NCI-H2227 treated with DMSO at 0.1 percent for 48 hours (cell line): ENCODE data around the gene ELF2.
A peak's percentile ranks its signal among the peaks of the same experiment; 100 is the strongest.
"Not testable (repeated sequence)": the region's sequence is repeated elsewhere in the genome, so short reads cannot be mapped to it uniquely, and the experiment has no call there.

Experiments used
- DNase-seq: peaks from one replicate; lab custom pipeline; 2025; lab: John Stamatoyannopoulos, UW

ELF2 gene

DNA sequence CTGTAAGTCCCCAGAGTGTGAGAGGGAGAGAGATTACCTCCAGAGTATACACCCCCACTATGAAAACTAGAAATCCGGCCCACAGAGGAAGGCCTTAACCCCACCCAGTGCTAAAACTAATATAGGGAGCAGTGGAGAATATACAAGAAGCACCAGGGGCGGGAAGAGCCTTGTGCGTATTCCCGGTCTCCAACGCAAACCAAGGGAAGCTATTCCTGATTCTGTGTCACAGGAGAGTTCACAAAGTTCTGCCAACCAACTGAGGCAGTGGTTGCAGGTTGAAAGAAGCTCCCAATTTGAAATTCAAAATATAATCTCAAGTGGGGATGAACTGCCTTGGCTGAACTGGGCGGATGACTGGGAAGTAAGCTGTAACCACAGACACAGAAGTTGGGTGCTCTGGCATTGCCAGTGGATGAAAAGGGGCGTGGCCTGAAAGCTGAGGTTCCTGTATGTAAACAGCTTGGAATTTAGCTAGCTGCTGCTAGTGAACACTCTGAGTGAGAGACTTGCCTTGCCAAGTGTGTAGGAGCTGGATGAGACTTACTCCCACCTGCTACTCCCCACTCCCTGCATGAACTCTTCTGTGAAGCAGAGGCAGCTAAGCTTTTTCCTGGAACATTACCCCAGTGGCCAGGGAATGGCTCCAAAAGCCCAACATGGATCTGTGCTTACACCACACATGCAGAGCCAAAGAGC is 32.7 kb downstream of the ELF2 start:
- no peak for DNase-seq

- DNase-seq, result no peak
Measured at GRCh38 chr4:139142980-139143379, 34.0 kb downstream of the ELF2 start.

GRCh38 chr4:139142087-139142486 is 34.9 kb downstream of the ELF2 start:
- no peak for DNase-seq

GRCh38 chr4:139137763-139138162 is 39.3 kb downstream of the ELF2 start:
- no peak for DNase-seq

- DNase-seq, result no peak
Measured at GRCh38 chr4:139134403-139134802, 42.6 kb downstream of the ELF2 start.

DNA sequence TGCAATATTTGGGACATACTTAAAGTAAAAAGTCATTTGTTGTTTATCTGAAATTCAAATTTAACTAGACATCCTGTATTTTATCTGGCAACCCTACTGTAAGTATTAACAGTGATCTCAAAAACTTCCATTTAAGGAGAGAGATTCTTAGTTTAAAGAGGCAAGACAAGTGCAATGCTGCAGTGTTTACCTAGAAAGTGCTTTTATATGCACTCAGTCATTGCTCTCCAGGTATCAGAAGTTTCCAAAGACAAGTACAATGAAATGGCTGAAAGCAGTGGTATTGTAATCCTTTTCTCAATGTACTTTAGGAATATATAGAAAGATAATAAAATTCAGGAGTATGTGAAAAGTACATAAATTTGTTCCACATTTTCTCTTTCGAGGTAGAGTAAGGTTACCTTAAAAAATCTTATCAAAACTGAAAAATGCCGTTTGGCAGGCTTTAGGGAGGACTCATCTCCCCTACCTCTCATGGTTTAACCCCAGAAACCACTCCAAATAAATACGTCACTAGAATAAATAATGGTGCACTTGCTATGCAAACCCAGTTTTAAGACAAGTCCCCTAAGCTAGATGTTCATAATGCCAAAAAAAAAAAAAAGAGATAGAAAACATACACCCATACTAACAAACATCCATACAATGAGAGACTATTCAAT is 45.7 kb downstream of the ELF2 start:
- DNase-seq, result no peak

DNA sequence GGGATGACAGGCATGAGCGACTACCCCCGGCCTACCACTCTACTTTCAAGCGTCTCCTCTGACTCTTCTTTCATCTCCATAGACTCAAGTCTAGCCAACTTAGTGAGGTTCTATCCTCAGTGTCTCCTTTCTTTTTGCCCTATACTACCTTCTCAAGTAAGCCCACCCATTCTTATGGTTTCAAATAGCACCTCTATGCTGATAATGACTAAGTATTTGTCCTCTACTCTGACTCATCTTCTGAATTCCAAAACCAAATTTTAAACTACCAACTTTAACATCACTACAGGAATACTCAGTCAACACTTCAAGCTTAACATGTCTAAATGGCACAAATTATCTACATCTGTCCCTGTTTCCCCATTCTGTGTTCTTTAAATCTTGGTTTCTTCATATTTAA is 47.8 kb downstream of the ELF2 start:
- no peak for DNase-seq

DNA sequence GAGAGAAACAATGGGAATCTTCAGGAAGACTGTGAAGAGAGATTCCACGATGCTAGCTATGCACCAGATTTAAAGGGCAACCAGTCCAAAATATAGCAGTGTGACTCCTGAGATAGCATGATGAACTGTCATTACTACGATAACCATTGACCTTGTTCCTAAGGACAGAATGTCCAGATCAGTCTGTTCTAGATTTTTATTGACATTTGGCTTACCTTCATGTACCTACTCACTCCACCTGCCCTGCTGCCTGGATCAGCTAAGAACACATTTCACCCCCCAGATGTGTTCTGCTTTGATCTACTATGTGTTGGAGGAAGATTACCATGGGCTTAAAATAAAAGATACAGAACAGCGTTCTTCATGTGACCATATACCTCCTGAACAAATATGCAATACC is 50.1 kb downstream of the ELF2 start:
- DNase-seq, result no peak

- DNase-seq, result no peak
Measured at GRCh38 chr4:139123910-139124309, 53.1 kb downstream of the ELF2 start.

- no peak for DNase-seq
Measured at GRCh38 chr4:139118365-139118764, 58.7 kb downstream of the ELF2 start.

GRCh38 chr4:139115226-139115625 is 61.8 kb downstream of the ELF2 start:
- no peak for DNase-seq

- DNase-seq, result not testable (repeated sequence)
Measured at GRCh38 chr4:139114795-139115194, 62.2 kb downstream of the ELF2 start.

- DNase-seq, result no peak
Measured at GRCh38 chr4:139112650-139113049, 64.4 kb downstream of the ELF2 start.

GRCh38 chr4:139108567-139109128 is 68.4 kb downstream of the ELF2 start:
- DNase-seq, result no peak

DNA sequence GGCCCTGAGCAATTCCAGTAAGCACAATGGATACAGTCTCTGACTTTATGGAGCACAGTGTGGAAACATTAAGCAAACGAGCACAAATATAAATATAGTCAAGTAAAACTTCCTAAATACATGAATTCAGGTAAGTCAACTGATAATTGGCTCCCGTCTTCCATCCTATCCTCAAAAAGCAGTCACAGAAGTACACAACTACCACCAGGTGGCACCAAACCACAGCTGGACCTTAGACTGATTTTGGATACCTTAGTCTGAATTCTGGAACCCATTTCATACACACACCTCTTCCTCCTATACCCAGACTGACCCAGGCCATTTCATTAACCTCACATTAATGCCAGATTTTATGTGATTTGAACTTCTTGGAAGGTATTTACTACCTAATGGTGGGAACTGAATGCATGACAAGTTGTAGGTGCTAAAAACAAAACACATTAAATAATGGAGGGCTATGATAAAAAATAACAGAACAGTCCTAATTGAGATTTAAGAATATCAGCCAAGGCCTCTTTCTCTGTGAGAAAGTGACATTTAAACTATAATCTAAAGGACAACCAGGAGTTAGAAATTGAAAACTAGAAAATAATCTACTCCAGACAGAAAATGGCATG is 77.5 kb downstream of the ELF2 start:
- DNase-seq, result peak; percentile 54

GRCh38 chr4:139092271-139092670 is 84.7 kb downstream of the ELF2 start:
- no peak for DNase-seq

- no peak for DNase-seq
Measured at GRCh38 chr4:139085141-139085540, 91.9 kb downstream of the ELF2 start.

DNA sequence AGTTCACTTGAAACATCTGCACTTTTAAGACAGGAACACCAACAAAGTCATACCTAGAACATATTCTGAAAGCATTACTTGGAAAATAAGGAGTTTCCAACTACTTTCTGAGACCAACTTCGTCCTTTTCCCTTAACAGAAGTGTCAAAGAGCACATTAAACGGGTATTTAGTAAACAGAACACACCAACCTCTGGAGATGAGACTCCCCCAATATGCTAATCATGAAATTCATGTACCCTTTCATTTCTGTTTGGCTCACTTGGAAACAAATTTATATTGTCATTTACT is 92.3 kb downstream of the ELF2 start:
- no peak for DNase-seq

GRCh38 chr4:139083956-139084803 is 92.8 kb downstream of the ELF2 start:
- DNase-seq, result peak; percentile 72

DNA sequence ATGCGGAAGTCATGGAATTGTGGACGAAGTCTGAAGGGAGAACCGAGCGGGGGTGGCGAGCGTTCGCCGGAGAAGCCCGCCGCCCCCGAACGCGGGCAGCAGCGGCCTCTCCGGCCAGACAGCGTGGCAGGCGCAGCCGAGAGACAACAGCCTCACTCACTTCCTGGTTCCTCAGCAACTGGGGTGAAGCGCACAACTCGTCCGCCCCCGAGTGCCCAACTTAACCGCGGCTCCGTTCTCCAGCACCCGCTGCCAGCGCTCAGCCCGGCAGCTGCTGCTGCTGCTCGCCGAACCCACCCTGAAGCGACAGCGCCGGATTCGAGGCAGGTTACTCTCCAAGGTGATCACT is 93.4 kb downstream of the ELF2 start:
- no peak for DNase-seq

- peak; percentile 93 for DNase-seq
Measured at GRCh38 chr4:139082750-139083606, 94.0 kb downstream of the ELF2 start.

- DNase-seq, result no peak
Measured at GRCh38 chr4:139078926-139079325, 98.1 kb downstream of the ELF2 start.
